GM18870 (cell line): ENCODE results near the gene CBFA2T3.

Source experiments
- ATAC-seq: cut with Tn5 transposase; IDR thresholded peaks from one replicate; pipeline ENCODE4 v1.9.1; 2021; ENCODE audit warnings: moderate library complexity; ENCODE audit not compliant: unreplicated experiment

The CBFA2T3 gene

GRCh38 chr16:88940862-88941817, 35.9 kb downstream of the CBFA2T3 start:
- ATAC-seq: no peak

- no peak for ATAC-seq
Measured at GRCh38 chr16:88939972-88940861, 36.8 kb downstream of the CBFA2T3 start.

- ATAC-seq: no peak
Measured at GRCh38 chr16:88939245-88939971, 37.6 kb downstream of the CBFA2T3 start.

- ATAC-seq: no peak
Measured at GRCh38 chr16:88938777-88939244, 38.2 kb downstream of the CBFA2T3 start.

GRCh38 chr16:88938119-88938776, 38.8 kb downstream of the CBFA2T3 start:
- ATAC-seq: no peak

- ATAC-seq: no peak
Measured at GRCh38 chr16:88937206-88937621, 39.8 kb downstream of the CBFA2T3 start.

- no peak for ATAC-seq
Measured at GRCh38 chr16:88936556-88937205, 40.3 kb downstream of the CBFA2T3 start.

- no peak for ATAC-seq
Measured at GRCh38 chr16:88936008-88936555, 40.9 kb downstream of the CBFA2T3 start.

- ATAC-seq: no peak
Measured at GRCh38 chr16:88934066-88934667, 42.8 kb downstream of the CBFA2T3 start.

- no peak for ATAC-seq
Measured at GRCh38 chr16:88932929-88933328, 44.1 kb downstream of the CBFA2T3 start.

- no peak for ATAC-seq
Measured at GRCh38 chr16:88931936-88932335, 45.1 kb downstream of the CBFA2T3 start.

GRCh38 chr16:88931373-88931900, 45.6 kb downstream of the CBFA2T3 start:
- ATAC-seq: no peak

- no peak for ATAC-seq
Measured at GRCh38 chr16:88930716-88931115, 46.3 kb downstream of the CBFA2T3 start.

- ATAC-seq: no peak
Measured at GRCh38 chr16:88929091-88929445, 47.9 kb downstream of the CBFA2T3 start.

- no peak for ATAC-seq
Measured at GRCh38 chr16:88928405-88929090, 48.5 kb downstream of the CBFA2T3 start.

GRCh38 chr16:88927661-88928060, 49.3 kb downstream of the CBFA2T3 start:
- no peak for ATAC-seq

- no peak for ATAC-seq
Measured at GRCh38 chr16:88927010-88927409, 50.0 kb downstream of the CBFA2T3 start.

GRCh38 chr16:88926374-88926990, 50.5 kb downstream of the CBFA2T3 start:
- no peak for ATAC-seq
